ENCODE results near the gene SPIB.

DNA sequence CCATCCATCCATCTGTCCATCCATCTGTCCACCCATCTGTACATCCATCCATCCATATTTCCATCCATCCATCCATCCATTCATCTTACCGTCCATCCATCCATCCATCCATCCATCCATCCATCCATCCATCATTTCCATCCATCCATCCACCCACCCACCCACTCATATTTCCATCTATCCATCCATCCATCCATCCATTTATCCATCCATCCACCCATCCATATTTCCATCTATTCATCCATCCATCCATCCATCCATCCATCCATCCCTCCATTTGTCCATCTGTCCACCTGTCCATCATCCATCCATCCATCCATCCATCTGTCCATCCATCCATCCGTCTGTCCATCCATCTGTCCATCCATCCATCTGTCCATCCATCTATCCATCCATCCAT is 37.3 kb downstream of the SPIB start:
- TF ChIP-seq, protein P1, sequence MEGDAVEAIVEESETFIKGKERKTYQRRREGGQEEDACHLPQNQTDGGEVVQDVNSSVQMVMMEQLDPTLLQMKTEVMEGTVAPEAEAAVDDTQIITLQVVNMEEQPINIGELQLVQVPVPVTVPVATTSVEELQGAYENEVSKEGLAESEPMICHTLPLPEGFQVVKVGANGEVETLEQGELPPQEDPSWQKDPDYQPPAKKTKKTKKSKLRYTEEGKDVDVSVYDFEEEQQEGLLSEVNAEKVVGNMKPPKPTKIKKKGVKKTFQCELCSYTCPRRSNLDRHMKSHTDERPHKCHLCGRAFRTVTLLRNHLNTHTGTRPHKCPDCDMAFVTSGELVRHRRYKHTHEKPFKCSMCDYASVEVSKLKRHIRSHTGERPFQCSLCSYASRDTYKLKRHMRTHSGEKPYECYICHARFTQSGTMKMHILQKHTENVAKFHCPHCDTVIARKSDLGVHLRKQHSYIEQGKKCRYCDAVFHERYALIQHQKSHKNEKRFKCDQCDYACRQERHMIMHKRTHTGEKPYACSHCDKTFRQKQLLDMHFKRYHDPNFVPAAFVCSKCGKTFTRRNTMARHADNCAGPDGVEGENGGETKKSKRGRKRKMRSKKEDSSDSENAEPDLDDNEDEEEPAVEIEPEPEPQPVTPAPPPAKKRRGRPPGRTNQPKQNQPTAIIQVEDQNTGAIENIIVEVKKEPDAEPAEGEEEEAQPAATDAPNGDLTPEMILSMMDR (IDR thresholded peaks at IDR 0.05): no peak
- TF ChIP-seq EZH2phosphoT487 (IDR thresholded peaks at IDR 0.05) (no peak), EZH2 (IDR thresholded peaks at IDR 0.05) (no peak)

Data from neural progenitor cell (in vitro differentiated cells).